Neural progenitor cell (in vitro differentiated cells): ENCODE results near the gene SCAMP3. TPM values are rescaled to one million over a fixed set of nuclear protein-coding genes. Genes with fewer than 3 reads are reported as not detected.
A peak's percentile ranks its signal among the peaks of the same experiment; 100 is the strongest.

Experiments
- DNase-seq: peaks from one replicate; pipeline ENCODE4 v3.0.0-alpha.2; 2016; ENCODE audit warnings: low spot score
- H2AFZ ChIP-seq: fragments of 200-600 bp; sonication (generic); replicated peaks from 2 replicates; pipeline ENCODE4 v1.6.1; 2016; ENCODE audit warnings: antibody characterized with exemption
- H3F3A ChIP-seq: fragments of 200-600 bp; sonication (generic); 2 replicates; pipeline ENCODE4 v1.6.1; 2016; ENCODE audit warnings: antibody characterized with exemption, low read depth
- H3K27ac ChIP-seq: fragments of 200-600 bp; sonication (generic); 2 replicates; pipeline ENCODE4 v1.5.1; 2016; ENCODE audit warnings: mild to moderate bottlenecking
- H3K27me3 ChIP-seq: fragments of 200-600 bp; sonication (generic); 2 replicates; pipeline ENCODE4 v1.6.1; 2016; ENCODE audit warnings: mild to moderate bottlenecking, moderate library complexity
- H3K36me3 ChIP-seq: fragments of 200-600 bp; sonication (generic); 2 replicates; pipeline ENCODE4 v1.5.1; 2016
- H3K4me1 ChIP-seq: fragments of 200-600 bp; sonication (generic); 2 replicates; pipeline ENCODE4 v1.6.1; 2016; ENCODE audit warnings: mixed run types
- H3K4me2 ChIP-seq: fragments of 200-600 bp; sonication (generic); 2 replicates; pipeline ENCODE4 v1.6.1; 2016
- H3K4me3 ChIP-seq: fragments of 200-600 bp; sonication (generic); 2 replicates; pipeline ENCODE4 v1.5.1; 2016
- H3K79me2 ChIP-seq: fragments of 200-600 bp; sonication (generic); 2 replicates; pipeline ENCODE4 v1.6.1; 2016; ENCODE audit warnings: low read depth
- H3K9ac ChIP-seq: fragments of 200-600 bp; sonication (generic); 2 replicates; pipeline ENCODE4 v1.6.1; 2016
- H3K9me3 ChIP-seq: fragments of 200-600 bp; sonication (generic); 2 replicates; pipeline ENCODE4 v1.5.1; 2016; ENCODE audit warnings: low read depth
- H4K20me1 ChIP-seq: fragments of 200-600 bp; sonication (generic); 2 replicates; pipeline ENCODE4 v1.6.1; 2016; ENCODE audit warnings: low read depth
- H3K27ac Mint-ChIP-seq: 3 replicates; pipeline ENCODE4 v1.8.0; 2021; ENCODE audit warnings: mixed read lengths
- H3K27me3 Mint-ChIP-seq: 2 replicates; pipeline ENCODE4 v1.8.0; 2022; ENCODE audit warnings: low read depth, mild to moderate bottlenecking, inconsistent platforms, moderate library complexity, mixed read lengths; ENCODE audit not compliant: insufficient read depth
- H3K36me3 Mint-ChIP-seq: 3 replicates; pipeline ENCODE4 v1.8.0; 2021; ENCODE audit warnings: mixed read lengths
- H3K4me1 Mint-ChIP-seq: 3 replicates; pipeline ENCODE4 v1.8.0; 2021; ENCODE audit warnings: mixed read lengths
- H3K4me3 Mint-ChIP-seq: 3 replicates; pipeline ENCODE4 v1.8.0; 2021; ENCODE audit warnings: mild to moderate bottlenecking, moderate library complexity, mixed read lengths
- H3K9me3 Mint-ChIP-seq: 3 replicates; pipeline ENCODE4 v1.8.0; 2020; ENCODE audit warnings: mixed read lengths
- CTCF ChIP-seq: fragments of 200-600 bp; sonication (generic); IDR thresholded peaks from 2 replicates; pipeline ENCODE4 v1.5.1; 2017; ENCODE audit warnings: antibody characterized with exemption, mild to moderate bottlenecking
- EZH2 ChIP-seq: fragments of 200-600 bp; sonication (generic); IDR thresholded peaks from 2 replicates; pipeline ENCODE4 v1.6.1; 2017; ENCODE audit warnings: antibody characterized with exemption, mild to moderate bottlenecking, moderate library complexity
- EZH2phosphoT487 ChIP-seq: fragments of 200-600 bp; sonication (generic); IDR thresholded peaks from 2 replicates; pipeline ENCODE4 v1.6.1; 2017; ENCODE audit warnings: antibody characterized with exemption
- total RNA-seq: library from RNA; depleted of rRNA; stranded (reverse); fragments of >200 nt; gene quantifications from 2 replicates; pipeline ENCODE4 v1.2.3, GENCODE V29; 2015; ENCODE audit warnings: low replicate concordance

Gene SCAMP3
- total RNA-seq, 1 donor from 2014 or later: 21.8 TPM

- Histone ChIP-seq H2AFZ (no peak overlapping the region), H3K4me2 (peak overlapping the region; percentile 96), H3K79me2 (peaks cover 8% of the 10 kb centered on the region), H3K36me3 (no peaks in the 10 kb centered on the region), H3K9ac (no peak overlapping the region), H3K27me3 (no peaks in the 10 kb centered on the region), H3K9me3 (no peaks in the 10 kb centered on the region), H4K20me1 (peaks cover 5% of the 10 kb centered on the region), H3F3A (peaks cover 47% of the 10 kb centered on the region), H3K4me3 (no peak overlapping the region), H3K27ac (no peak overlapping the region), H3K4me1 (peaks cover 24% of the 10 kb centered on the region)
- Mint-ChIP-seq H3K4me1 (peaks cover 40% of the 10 kb centered on the region), H3K27ac (no peak overlapping the region), H3K4me3 (peak overlapping the region; percentile 88), H3K36me3 (peaks cover 5% of the 10 kb centered on the region), H3K9me3 (no peaks in the 10 kb centered on the region), H3K27me3 (peaks cover 29% of the 10 kb centered on the region)
- TF ChIP-seq EZH2: no peak
- no peak for TF ChIP-seq EZH2phosphoT487
- TF ChIP-seq CTCF: no peak
- DNase-seq: no peak
Measured at GRCh38 chr1:155210314-155211104, 51.7 kb downstream of the SCAMP3 start.

- Histone ChIP-seq H3K27me3 (no peaks in the 10 kb centered on the region), H3K79me2 (peaks cover 8% of the 10 kb centered on the region), H3K27ac (peak overlapping the region; percentile 64), H3K4me2 (peak overlapping the region; percentile 96), H4K20me1 (peaks cover 16% of the 10 kb centered on the region), H3K36me3 (no peaks in the 10 kb centered on the region), H3F3A (peaks cover 59% of the 10 kb centered on the region), H3K4me1 (peaks cover 24% of the 10 kb centered on the region), H2AFZ (peak overlapping the region; percentile 77), H3K4me3 (peak overlapping the region; percentile 86), H3K9me3 (no peaks in the 10 kb centered on the region), H3K9ac (peak overlapping the region; percentile 62)
- TF ChIP-seq EZH2 (no peak), EZH2phosphoT487 (no peak), CTCF (no peak)
- peak; percentile 47 for DNase-seq
- no peaks in the 10 kb centered on the region for H3K9me3 Mint-ChIP-seq
- peaks cover 43% of the 10 kb centered on the region for H3K4me1 Mint-ChIP-seq
- H3K4me3 Mint-ChIP-seq: peak overlapping the region; percentile 88
- H3K27me3 Mint-ChIP-seq: peaks cover 34% of the 10 kb centered on the region
- H3K27ac Mint-ChIP-seq: peak overlapping the region; percentile 94
- H3K36me3 Mint-ChIP-seq: peaks cover 3% of the 10 kb centered on the region
Measured at GRCh38 chr1:155209312-155209721, 52.8 kb downstream of the SCAMP3 start.

- H3K36me3 ChIP-seq: no peaks in the 10 kb centered on the region
- Mint-ChIP-seq H3K27ac (peak within 1 kb of the TSS; percentile 97), H3K27me3 (peaks cover 34% of the 10 kb centered on the region), H3K9me3 (no peaks in the 10 kb centered on the region), H3K36me3 (peaks cover 3% of the 10 kb centered on the region), H3K4me3 (peak within 1 kb of the TSS; percentile 88), H3K4me1 (peaks cover 43% of the 10 kb centered on the region)
- peaks cover 8% of the 10 kb centered on the region for H3K79me2 ChIP-seq
- TF ChIP-seq CTCF: no peak
- TF ChIP-seq EZH2: no peak
- TF ChIP-seq EZH2phosphoT487: no peak
- H3K4me3 ChIP-seq: peak within 1 kb of the TSS; percentile 86
- peaks cover 24% of the 10 kb centered on the region for H3K4me1 ChIP-seq
- H3K9me3 ChIP-seq: no peaks in the 10 kb centered on the region
- peak within 1 kb of the TSS; percentile 77 for H2AFZ ChIP-seq
- peak within 1 kb of the TSS; percentile 64 for H3K9ac ChIP-seq
- peak within 1 kb of the TSS; percentile 92 for H3K27ac ChIP-seq
- peak; percentile 96 for DNase-seq
- H3K4me2 ChIP-seq: peak within 1 kb of the TSS; percentile 96
- peaks cover 65% of the 10 kb centered on the region for H3F3A ChIP-seq
- peaks cover 19% of the 10 kb centered on the region for H4K20me1 ChIP-seq
- no peaks in the 10 kb centered on the region for H3K27me3 ChIP-seq
Measured at GRCh38 chr1:155208541-155209311, 53.4 kb downstream of the SCAMP3 start, which contains the start of gene MTX1. Gene MTX1 (plus strand): TSS chr1:155208695. CDS start chr1:155208805, 110 bp downstream.
